NOMO-1 (cell line): ENCODE measurements around the gene SYT1.
"Not testable (repeated sequence)": the region's sequence is repeated elsewhere in the genome, so short reads cannot be mapped to it uniquely, and the experiment has no call there.

Experiments used
- DNase-seq, 2 experiments: peaks; one replicate each; lab custom pipeline; 2025; ENCODE audit not compliant: unreplicated experiment in 2 of 2; lab: John Stamatoyannopoulos, UW

SYT1 gene

GRCh38 chr12:78966062-78966461 lies 101.5 kb downstream of the SYT1 start:
- DNase-seq, result no peak

GRCh38 chr12:78966926-78967325 lies 102.4 kb downstream of the SYT1 start:
- DNase-seq, result no peak

DNA sequence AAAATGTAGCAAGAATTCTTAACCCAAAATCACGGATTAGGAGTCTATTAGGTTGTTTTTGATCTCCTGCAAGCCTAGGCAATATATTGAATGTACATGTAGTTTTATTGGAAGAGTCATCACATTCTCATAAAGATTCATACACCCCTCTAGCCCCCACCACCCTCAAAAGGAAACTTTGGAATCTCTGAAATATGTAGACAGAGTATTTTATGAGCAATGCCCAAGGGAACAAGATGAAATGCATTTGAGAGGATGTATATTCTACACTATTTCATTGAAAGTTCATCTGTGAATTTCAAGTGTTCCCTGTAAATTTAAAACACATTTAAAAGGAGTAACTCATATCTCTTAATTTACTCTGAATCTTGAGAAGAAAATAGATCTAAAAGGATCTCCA lies 103.7 kb downstream of the SYT1 start:
- no peak for DNase-seq

DNA sequence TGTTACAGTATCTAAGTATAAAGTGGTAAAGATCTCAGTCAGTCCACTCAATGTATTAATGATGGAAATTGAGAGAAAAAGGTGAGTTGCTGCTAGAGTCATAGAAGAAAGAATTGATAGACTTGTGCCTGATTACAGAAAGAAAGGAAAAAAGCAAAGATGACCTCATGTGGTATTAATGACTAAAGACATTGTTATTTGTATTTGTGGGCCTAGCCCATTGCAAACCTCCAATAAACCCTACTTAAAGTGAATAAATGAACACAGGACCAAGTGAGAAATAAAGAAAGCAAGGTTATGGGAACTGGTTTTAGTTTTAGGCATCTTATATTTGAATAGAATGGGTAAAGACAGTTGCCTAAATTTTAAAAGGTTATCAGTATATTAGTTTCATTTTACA lies 105.5 kb downstream of the SYT1 start:
- no peak for DNase-seq

DNA sequence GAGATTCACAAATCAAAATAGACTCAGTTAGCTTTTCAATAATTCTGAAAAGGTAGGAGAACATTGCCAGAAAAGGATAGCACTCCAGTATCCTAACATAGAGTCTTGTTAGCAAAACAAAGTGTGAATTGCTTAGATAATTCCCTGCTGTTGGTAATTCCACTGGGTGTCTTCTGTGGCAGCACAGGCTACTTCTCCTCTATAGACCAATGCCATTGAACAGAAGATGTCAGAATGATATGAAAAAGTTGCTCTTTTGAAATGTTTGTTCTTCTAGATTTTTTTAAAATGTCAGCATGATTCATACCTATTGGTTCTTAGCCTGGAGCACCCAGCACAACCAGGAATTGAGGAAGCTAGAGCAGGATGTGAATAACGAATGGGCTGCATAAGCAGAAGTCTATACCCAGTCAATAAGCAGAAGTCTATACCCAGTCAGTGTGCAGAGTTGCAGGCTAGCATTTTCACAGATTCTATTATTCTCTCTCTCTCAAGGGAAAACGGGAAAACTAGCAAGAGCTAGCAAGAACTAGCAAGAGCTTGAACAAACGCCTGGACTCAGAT lies 112.8 kb downstream of the SYT1 start:
- peak; percentile 27 to 68 for DNase-seq

GRCh38 chr12:78994168-78994791 lies 129.7 kb downstream of the SYT1 start:
- DNase-seq, result no peak

DNA sequence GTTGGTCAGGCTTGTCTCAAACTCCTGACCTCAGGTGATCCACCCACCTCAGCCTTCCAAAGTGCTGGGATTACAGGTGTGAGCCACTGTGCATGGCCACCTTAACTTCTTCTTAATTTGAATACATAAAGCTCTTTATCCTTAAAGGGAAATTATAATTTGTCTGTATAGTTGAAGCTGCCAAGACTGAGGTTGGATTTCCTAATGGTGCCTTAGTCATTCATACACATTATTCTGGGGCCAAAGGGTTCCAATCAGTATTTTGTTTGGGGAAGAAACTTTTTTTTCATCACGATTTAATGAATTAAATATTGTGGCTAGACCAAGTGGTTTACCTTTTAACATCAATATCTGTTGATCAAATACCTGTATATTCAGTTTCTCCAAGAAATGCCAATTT lies 135.9 kb downstream of the SYT1 start:
- DNase-seq, result no peak

DNA sequence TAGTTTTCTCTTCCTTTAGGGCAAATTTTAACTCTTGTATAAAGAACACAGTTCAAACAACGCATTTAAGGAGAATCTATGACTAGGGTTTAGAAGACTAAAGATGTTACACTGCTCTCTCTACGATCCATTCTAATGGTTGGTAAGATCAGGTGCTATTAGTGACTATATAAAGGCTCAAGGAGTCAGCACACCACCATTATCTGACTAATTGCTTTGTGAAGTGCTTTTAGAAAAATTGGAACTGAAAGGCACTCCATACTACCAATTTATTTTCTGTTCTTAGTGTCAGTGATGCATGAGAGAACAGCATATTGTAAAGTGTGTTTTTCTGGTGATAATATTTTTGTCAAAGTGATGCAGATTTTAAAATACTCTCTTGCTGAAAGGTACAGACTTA lies 136.8 kb downstream of the SYT1 start:
- no peak for DNase-seq

GRCh38 chr12:79006306-79006705 lies 141.7 kb downstream of the SYT1 start:
- no peak for DNase-seq

DNA sequence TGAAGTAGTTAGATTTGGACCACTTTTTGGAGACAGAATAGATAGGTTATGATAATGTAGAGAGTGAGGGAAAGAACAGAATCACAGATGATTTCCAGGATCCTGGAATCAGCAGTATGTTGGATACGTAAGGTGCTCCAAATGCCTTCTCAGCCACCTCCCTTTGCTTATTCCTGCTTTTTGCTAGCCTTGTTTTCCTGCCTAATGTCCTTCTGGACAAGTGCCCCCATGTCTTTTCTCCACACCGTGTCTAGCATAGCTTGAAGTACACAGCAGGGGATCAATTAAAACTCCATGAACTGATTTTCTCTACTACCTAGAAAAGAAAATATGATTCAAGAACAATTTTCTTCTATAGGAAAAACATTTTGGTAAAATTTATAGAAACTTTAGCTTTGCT lies 144.0 kb downstream of the SYT1 start:
- no peak for DNase-seq

- no peak for DNase-seq
These were observed 148.1 kb downstream of the SYT1 start for GRCh38 chr12:79012636-79013035.

- no peak for DNase-seq
These were observed 151.6 kb downstream of the SYT1 start for GRCh38 chr12:79016181-79016580.

GRCh38 chr12:79019672-79020071 lies 155.1 kb downstream of the SYT1 start:
- DNase-seq, result no peak

DNA sequence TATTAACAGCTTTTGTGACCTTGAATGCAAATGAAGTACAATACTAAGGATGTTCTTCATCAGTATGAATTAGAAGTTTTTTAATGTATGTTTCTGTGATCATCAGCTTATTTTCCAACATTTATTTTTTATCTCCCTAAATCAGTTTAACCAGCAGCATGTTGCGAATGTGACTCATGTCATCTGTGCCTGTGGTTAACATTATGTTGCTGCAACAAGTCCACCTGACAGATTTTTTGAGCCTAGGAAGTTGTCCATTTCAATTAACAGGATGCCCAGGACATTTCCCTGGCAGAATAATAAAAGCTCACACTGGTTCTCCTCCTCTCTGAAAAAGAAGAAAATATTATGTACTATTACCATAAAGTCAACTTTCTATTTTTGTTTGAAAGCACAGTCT lies 155.5 kb downstream of the SYT1 start:
- no peak for DNase-seq

GRCh38 chr12:79021021-79021420 lies 156.4 kb downstream of the SYT1 start:
- DNase-seq, result no peak

- no peak for DNase-seq
These were observed 158.7 kb downstream of the SYT1 start for GRCh38 chr12:79023261-79023660.

DNA sequence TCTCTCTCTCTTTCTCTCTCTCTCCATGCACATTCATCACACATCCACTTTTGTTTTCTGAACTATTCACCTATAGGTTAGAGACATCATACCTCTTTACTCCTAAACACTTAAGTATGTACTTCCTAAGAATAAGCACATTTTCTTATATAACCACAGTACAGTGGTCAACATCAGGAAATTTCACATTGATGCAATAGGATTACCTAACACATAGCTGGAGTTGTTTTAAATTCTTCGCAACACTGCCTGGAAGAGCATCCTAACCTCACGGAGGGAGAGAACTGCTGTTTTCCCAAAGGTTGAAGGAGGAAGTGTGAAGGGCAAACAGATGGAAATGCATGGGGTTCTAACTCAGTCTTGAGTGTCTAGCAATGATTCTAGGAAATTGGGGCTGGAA lies 159.2 kb downstream of the SYT1 start:
- DNase-seq, result no peak

DNA sequence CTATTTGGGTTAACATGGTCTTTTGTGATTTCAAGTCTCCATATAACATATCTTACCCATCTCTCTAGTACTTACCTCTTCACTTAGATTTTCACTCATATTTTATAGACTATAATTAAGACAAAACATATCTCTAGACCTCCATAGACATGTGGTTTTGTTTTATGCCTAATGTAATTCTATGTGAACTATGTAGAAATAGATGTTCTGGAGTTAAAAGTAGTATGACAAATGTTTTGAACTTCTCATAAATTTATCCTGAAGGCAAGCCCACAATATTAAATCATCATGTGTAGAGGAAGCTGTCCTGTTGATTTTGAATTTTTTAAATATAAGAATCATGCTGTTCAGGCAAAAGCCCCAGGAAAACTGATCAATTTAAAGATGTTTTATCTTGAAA lies 169.2 kb downstream of the SYT1 start:
- no peak for DNase-seq

DNA sequence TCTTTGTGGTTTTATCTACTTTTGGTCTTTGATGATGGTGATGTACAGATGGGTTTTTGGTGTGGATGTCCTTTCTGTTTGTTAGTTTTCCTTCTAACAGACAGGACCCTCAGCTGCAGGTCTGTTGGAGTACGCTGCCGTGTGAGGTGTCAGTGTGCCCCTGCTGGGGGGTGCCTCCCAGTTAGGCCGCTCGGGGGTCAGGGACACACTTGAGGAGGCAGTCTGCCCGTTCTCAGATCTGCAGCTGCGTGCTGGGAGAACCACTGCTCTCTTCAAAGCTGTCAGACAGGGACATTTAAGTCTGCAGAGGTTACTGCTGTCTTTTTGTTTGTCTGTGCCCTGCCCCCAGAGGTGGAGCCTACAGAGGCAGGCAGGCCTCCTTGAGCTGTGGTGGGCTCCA lies 180.2 kb downstream of the SYT1 start:
- not testable (repeated sequence) for DNase-seq

DNA sequence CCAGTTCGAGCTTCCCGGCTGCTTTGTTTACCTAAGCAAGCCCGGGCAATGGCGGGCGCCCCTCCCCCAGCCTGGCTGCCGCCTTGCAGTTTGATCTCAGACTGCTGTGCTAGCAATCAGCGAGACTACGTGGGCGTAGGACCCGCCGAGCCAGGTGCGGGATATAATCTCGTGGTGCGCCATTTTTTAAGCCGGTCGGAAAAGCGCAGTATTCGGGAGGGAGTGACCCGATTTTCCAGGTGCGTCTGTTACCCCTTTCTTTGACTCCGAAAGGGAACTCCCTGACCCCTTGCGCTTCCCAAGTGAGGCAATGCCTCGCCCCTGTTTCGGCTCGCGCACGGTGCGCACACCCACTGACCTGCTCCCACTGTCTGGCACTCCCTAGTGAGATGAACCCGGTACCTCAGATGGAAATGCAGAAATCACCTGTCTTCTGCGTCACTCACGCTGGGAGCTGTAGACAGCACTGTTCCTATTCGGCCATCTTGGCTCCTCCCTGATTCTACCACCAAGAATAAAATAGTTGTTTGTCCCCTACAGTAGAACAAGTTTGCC lies 180.7 kb downstream of the SYT1 start:
- not testable (repeated sequence) for DNase-seq

DNA sequence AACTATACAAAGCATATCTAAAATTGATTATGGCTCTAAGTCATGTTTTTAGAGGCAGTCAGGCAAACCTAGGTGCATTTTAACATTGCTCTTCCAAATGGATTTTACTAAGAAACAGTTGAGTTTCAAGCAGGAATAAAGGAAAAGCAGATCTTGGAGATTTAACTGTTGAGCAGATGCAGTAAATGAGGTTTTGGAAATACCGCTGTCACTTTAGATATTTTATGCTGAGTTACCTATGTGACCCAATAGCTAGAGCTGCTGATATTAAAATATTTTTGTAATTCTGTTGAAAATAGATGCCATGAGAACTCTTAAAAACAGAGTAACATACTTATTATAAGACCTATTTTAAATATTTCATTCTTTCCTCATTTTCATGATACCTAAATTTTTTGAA lies 181.4 kb downstream of the SYT1 start:
- DNase-seq, result no peak

DNA sequence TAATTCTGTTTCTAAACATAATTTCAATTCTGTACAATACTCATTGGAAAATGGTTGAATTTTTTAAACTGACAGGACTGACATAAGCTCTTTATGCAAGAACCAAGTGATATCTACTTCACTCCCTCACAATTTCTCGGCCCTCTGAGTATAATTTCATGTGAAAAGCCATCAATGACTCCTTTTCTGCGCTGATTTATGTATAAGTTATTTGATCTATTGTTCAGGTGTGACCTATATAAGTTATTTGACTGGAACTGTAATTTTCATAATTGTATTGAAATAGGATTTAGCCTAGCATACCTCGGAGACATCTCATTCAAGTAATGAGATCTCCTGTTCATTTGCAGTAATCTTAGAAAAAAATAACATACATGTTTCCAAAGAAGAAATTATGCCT lies 184.4 kb downstream of the SYT1 start:
- DNase-seq, result no peak

GRCh38 chr12:79053394-79053793 lies 188.8 kb downstream of the SYT1 start:
- no peak for DNase-seq
